Measurements from ENCODE around the gene MUC5B. TPM values are rescaled to one million over a fixed set of nuclear protein-coding genes. Genes with fewer than 3 reads are reported as not detected.

Gene MUC5B
- total RNA-seq, 1 experiment from 2014 or later = 1.6 TPM

DNA sequence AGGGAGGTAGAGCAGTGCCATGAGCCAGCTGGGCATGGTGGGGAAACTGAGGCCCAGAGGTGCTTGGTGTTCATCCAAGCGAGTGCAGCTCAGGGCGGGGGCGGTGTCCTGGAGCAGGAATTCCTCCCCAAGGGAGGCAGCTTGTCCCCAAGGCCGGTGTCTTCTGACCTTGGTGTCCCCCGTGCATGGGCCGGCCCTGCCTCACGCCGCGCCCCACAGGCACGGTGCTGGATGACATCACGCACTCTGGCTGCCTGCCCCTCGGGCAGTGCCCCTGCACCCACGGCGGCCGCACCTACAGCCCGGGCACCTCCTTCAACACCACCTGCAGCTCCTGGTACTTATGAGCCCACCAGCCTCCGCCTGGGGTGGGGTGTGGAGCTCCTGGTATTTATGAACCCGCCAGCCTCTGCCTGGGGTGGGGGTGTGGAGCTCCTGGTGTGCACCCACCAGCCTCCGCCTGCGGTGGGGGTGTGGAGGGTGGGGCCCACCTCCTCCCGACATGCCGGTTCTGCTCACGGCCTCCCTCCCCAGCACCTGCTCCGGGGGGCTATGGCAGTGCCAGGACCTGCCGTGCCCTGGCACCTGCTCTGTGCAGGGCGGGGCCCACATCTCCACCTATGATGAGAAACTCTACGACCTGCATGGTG is 6.7 kb downstream of the MUC5B start (continued):
- TF ChIP-seq, protein P1, sequence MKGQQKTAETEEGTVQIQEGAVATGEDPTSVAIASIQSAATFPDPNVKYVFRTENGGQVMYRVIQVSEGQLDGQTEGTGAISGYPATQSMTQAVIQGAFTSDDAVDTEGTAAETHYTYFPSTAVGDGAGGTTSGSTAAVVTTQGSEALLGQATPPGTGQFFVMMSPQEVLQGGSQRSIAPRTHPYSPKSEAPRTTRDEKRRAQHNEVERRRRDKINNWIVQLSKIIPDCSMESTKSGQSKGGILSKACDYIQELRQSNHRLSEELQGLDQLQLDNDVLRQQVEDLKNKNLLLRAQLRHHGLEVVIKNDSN (CRISPR knock-in tag; IDR thresholded peaks at IDR 0.05) = no peak

DNA sequence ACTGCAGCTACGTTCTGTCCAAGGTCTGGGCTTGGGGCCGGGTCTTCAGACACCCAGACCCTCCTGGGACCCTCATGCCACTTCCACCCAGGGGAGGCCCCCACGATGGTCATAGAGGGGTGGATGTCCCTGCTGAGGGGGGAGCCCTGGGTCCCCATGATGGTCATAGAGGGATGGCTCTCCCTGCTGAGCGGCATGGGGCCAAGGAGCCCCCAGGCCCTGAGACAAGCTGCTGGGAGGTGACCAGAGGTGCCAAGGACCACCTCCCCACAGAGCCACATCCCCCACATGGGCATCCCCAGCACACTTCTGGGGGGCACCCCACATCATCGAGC is 7.2 kb downstream of the MUC5B start:
- Mint-ChIP-seq H3K9me3 (no peaks in the 10 kb centered on the region), H3K4me3 (no peak overlapping the region), H3K27ac (no peak overlapping the region), H3K36me3 (no peaks in the 10 kb centered on the region), H3K27me3 (ENCODE audit: low read depth) (no peaks in the 10 kb centered on the region), H3K4me1 (no peaks in the 10 kb centered on the region)
- ATAC-seq = no peak
- no peak for TF ChIP-seq ZNF219 (CRISPR knock-in tag; IDR thresholded peaks at IDR 0.05; ENCODE audit: borderline replicate concordance)
- ChIA-PET POLR2A (no interaction called here), CTCF (no interaction called here)
- DNase-seq (ENCODE audit: low spot score) = no peak

DNA sequence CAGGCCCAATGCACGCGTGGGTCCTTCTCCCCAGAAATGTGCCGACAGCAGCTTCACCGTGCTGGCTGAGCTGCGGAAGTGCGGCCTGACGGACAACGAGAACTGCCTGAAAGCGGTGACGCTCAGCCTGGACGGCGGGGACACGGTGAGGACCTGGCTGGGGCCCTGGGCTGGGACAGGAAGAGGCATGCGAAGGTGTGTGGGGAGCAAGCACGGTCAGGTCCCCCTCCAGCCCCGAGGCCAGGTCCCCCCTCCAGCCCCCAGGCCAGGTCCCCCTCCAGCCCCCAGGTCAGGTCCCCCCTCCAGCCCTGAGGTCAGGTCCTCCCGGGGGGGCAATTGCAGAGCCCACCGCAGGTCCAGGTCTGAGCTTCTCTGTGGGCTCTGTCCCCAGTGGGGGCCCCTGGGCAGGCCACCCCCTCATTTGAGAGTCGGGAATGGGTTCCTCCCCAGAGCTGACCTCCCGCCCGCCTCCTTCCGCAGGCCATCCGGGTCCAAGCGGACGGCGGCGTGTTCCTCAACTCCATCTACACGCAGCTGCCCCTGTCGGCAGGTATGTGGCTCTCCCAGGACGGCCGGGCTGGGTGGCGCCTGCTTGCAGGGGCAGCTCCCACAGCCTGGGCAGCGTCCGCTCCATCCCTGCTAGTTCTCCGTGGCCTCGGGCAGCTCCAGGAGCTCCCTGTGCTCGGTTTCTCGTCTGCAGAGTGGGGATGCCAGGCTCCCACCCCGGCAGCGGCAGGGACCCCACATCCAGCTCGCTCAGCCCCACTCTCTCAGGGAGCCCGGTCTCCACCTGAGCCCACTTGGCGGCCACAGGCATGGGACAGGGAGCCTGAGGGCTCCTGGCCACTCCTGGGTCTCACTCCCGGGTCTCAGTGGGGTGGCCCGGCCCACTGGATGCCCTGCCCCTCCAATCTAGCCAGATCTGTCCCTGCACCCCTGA is 7.9 kb downstream of the MUC5B start:
- CTCF ChIA-PET = interaction anchor here (0.6 kb wide), 1 partner anchor 919 kb away, joined by 3 read pairs; no protein-coding TSS in a partner anchor
- Mint-ChIP-seq H3K9me3 (no peaks in the 10 kb centered on the region), H3K4me3 (no peak overlapping the region), H3K27ac (no peak overlapping the region), H3K36me3 (no peaks in the 10 kb centered on the region), H3K27me3 (ENCODE audit: low read depth) (no peaks in the 10 kb centered on the region), H3K4me1 (no peaks in the 10 kb centered on the region)
- ATAC-seq (no peak), DNase-seq (ENCODE audit: low spot score) (no peak)
- POLR2A ChIA-PET = no interaction called here
- TF ChIP-seq, protein P2, sequence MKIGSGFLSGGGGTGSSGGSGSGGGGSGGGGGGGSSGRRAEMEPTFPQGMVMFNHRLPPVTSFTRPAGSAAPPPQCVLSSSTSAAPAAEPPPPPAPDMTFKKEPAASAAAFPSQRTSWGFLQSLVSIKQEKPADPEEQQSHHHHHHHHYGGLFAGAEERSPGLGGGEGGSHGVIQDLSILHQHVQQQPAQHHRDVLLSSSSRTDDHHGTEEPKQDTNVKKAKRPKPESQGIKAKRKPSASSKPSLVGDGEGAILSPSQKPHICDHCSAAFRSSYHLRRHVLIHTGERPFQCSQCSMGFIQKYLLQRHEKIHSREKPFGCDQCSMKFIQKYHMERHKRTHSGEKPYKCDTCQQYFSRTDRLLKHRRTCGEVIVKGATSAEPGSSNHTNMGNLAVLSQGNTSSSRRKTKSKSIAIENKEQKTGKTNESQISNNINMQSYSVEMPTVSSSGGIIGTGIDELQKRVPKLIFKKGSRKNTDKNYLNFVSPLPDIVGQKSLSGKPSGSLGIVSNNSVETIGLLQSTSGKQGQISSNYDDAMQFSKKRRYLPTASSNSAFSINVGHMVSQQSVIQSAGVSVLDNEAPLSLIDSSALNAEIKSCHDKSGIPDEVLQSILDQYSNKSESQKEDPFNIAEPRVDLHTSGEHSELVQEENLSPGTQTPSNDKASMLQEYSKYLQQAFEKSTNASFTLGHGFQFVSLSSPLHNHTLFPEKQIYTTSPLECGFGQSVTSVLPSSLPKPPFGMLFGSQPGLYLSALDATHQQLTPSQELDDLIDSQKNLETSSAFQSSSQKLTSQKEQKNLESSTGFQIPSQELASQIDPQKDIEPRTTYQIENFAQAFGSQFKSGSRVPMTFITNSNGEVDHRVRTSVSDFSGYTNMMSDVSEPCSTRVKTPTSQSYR (CRISPR knock-in tag; IDR thresholded peaks at IDR 0.05) = no peak
- no peak for TF ChIP-seq ETV6 (CRISPR knock-in tag; IDR thresholded peaks at IDR 0.05)
- TF ChIP-seq GTF2I (CRISPR knock-in tag; conservative IDR thresholded peaks at IDR 0.05) = no peak
- no peak for TF ChIP-seq CREB1 (CRISPR knock-in tag; IDR thresholded peaks at IDR 0.05)
- TF ChIP-seq, protein P3, sequence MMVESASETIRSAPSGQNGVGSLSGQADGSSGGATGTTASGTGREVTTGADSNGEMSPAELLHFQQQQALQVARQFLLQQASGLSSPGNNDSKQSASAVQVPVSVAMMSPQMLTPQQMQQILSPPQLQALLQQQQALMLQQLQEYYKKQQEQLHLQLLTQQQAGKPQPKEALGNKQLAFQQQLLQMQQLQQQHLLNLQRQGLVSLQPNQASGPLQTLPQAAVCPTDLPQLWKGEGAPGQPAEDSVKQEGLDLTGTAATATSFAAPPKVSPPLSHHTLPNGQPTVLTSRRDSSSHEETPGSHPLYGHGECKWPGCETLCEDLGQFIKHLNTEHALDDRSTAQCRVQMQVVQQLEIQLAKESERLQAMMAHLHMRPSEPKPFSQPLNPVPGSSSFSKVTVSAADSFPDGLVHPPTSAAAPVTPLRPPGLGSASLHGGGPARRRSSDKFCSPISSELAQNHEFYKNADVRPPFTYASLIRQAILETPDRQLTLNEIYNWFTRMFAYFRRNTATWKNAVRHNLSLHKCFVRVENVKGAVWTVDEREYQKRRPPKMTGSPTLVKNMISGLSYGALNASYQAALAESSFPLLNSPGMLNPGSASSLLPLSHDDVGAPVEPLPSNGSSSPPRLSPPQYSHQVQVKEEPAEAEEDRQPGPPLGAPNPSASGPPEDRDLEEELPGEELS (CRISPR knock-in tag; IDR thresholded peaks at IDR 0.05) = no peak
- TF ChIP-seq NFATC4 (CRISPR knock-in tag; IDR thresholded peaks at IDR 0.05) = no peak
- no peak for TF ChIP-seq OVOL2 (CRISPR knock-in tag; IDR thresholded peaks at IDR 0.05; ENCODE audit: borderline replicate concordance)
- TF ChIP-seq, protein P4, sequence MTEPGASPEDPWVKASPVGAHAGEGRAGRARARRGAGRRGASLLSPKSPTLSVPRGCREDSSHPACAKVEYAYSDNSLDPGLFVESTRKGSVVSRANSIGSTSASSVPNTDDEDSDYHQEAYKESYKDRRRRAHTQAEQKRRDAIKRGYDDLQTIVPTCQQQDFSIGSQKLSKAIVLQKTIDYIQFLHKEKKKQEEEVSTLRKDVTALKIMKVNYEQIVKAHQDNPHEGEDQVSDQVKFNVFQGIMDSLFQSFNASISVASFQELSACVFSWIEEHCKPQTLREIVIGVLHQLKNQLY (CRISPR knock-in tag; IDR thresholded peaks at IDR 0.05) = no peak
- TF ChIP-seq CBFB (CRISPR knock-in tag; IDR thresholded peaks at IDR 0.05; ENCODE audit: low read depth) = no peak
- TF ChIP-seq ZNF671 (CRISPR knock-in tag; IDR thresholded peaks at IDR 0.05) = no peak
- TF ChIP-seq SMAD3 (CRISPR knock-in tag; IDR thresholded peaks at IDR 0.05; ENCODE audit: borderline replicate concordance) = no peak
- no peak for TF ChIP-seq ZNF423 (CRISPR knock-in tag; IDR thresholded peaks at IDR 0.05)

Data from WTC11 (cell line).